Measurements from ENCODE around the gene CLCF1. TPM values are rescaled to one million over a fixed set of nuclear protein-coding genes. Genes with fewer than 3 reads are reported as not detected.

Gene CLCF1
- total RNA-seq, 4 donors from 2014 or later: 2.2 to 3.3 (median 2.5) TPM

DNA sequence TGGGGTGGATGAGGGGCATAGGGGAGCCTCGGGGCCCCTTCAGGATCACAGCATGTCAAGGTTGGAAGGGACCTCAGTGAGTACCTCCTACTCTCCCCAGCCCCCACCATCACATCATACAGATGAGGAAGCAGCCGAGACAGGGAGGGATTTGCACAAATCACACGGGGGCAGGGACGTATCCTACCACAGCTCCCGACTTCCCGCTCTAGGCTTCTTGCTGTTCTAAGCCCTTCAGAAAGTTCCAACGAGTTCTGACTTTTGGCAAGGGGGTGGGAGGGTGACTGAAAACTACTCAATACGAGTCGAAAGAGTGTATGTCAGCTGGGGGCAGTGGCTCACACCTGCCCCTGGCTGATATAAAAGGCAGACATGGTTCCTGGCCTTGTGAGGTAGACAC is 13.7 kb upstream of the CLCF1 start:
- no peak for DNase-seq (ENCODE audit: low spot score in 2 of 2)
- no peak overlapping the region for H3K4me3 ChIP-seq (ENCODE audit: low read depth, poor library complexity, severe bottlenecking)
- 46 to 49% methylated on average over 9 of the region's 9 CpGs for WGBS, 2 donors
- intact Hi-C loops (cut with DNase I; ENCODE audit: low total_unique reads): no loop called here
- TF ChIP-seq POLR2A (IDR thresholded peaks at IDR 0.05): no peak
- TF ChIP-seq, protein P1, sequence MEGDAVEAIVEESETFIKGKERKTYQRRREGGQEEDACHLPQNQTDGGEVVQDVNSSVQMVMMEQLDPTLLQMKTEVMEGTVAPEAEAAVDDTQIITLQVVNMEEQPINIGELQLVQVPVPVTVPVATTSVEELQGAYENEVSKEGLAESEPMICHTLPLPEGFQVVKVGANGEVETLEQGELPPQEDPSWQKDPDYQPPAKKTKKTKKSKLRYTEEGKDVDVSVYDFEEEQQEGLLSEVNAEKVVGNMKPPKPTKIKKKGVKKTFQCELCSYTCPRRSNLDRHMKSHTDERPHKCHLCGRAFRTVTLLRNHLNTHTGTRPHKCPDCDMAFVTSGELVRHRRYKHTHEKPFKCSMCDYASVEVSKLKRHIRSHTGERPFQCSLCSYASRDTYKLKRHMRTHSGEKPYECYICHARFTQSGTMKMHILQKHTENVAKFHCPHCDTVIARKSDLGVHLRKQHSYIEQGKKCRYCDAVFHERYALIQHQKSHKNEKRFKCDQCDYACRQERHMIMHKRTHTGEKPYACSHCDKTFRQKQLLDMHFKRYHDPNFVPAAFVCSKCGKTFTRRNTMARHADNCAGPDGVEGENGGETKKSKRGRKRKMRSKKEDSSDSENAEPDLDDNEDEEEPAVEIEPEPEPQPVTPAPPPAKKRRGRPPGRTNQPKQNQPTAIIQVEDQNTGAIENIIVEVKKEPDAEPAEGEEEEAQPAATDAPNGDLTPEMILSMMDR (IDR thresholded peaks at IDR 0.05): no peak

DNA sequence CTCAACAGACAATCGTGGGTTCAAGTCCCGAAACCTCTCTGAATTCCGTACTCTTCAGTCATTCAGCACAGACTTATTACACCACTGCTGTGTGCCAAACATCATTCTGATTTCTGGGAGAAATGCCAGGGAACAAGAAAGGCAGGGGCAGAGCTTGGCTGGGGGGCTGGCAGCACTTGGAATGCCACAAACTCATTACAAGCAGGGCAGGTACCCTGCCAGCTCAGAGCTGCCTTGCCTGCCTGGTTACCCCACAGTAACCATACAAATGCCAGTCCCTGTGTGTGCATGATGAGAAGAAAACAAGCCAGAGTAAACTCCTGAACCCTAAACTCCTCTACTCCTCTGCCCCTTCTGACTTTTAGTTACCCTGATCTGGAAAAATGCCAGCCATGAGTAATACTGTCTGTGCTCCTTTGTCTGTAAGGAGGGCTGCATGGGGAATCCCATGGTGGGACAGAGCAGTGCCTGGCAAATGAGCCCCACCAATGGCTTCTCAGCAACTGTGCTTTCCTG is 11.5 kb upstream of the CLCF1 start:
- no peak overlapping the region for H3K4me3 ChIP-seq (ENCODE audit: low read depth, poor library complexity, severe bottlenecking)
- intact Hi-C loops (cut with DNase I; ENCODE audit: low total_unique reads): no loop called here
- no peak for TF ChIP-seq POLR2A (IDR thresholded peaks at IDR 0.05)
- TF ChIP-seq, protein P1 (IDR thresholded peaks at IDR 0.05): no peak
- 28 to 43% methylated on average over 3 of the region's 3 CpGs for WGBS, 2 donors
- no peak for DNase-seq (ENCODE audit: low spot score in 2 of 2)

DNA sequence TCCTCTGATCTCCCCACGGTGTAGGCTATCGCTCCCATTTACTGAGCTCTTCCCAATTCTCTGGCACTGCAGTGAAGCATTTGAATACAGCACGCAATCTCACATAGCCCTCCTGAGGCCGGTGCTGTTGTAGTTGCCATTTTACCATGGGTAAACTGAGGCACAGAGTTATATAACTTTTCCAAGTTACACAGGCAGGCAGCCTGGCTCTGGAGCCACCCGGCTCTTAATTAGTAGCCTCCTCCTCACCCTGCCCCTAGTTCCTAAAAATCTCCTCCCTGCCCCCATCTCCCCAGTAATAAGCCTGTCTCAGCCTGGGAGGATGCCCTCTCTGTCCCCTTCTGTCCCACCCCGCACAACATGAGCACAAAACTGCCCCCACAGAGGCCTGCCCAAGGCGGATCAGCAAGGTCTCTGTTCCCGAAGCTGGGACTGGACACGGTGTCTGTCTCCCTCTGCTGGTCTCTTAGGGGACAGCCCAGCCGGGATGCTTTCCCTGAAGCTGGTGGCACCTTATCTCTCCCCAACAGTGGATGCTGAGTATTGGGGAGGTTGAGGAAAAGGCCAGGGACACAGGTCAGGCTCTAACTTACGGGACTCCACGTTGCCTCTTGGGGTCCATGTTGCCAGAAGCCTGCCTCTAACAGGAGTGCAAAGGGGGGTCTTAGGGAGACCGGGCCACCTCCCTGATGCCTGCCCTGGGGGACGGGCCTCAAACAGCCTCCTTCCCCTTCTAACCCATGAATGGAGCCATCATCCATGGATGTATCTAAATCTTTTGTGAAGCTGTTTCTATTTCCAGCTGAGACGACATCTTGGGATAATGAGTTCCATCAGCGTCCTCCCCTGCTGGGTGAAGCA is 9.1 kb upstream of the CLCF1 start:
- peak; percentile 80 to 97 for DNase-seq (ENCODE audit: low spot score in 2 of 2)
- intact Hi-C loops (cut with DNase I; ENCODE audit: low total_unique reads): loop anchor here (2.0 kb wide), 1 partner anchor 32 kb away; no protein-coding TSS in a partner anchor
- H3K4me3 ChIP-seq (ENCODE audit: low read depth, poor library complexity, severe bottlenecking): no peak overlapping the region
- TF ChIP-seq, protein P1 (IDR thresholded peaks at IDR 0.05): peak in 1 of 3 donors; percentile 95
- no peak for TF ChIP-seq POLR2A (IDR thresholded peaks at IDR 0.05)
- WGBS, 2 donors: 36 to 38% methylated on average over 16 of the region's 16 CpGs

DNA sequence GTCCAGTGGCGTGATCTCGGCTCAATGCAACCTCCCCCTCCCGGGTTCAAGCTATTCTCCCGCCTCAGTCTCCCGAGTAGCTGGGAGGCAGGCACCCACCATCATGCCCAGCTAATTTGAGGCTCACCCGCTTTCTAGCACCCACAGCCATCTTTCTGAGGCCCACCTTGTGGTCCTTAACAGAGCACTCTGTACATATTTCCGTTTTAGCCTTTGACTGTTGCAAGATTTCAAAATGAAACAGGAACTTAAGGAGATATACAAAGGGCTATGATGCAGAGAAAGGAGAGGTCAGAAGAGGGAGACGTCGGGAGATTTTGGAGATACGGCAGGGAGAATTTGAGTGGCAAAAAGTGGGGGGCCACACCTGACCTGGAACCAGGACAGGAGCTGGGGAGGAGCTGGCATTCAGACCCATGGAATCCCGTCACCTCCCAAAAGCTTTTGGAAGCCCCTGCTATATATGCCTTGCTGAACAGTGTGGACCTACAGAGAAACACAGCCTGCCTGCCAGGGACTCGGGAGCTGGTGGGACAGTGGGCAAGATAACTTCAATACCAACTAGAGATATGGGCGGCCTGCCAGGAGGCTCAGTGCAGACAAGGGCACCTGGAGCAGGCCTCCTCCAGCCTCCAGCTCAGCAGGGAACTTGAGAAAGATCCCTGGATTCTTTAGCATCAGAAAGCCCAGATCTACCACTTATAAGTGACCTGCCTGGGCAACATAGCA is 8.0 kb upstream of the CLCF1 start:
- WGBS, 2 donors: 77 to 79% methylated on average over 13 of the region's 13 CpGs
- no peak overlapping the region for H3K4me3 ChIP-seq (ENCODE audit: low read depth, poor library complexity, severe bottlenecking)
- DNase-seq (ENCODE audit: low spot score in 2 of 2): no peak
- intact Hi-C loops (cut with DNase I; ENCODE audit: low total_unique reads): no loop called here
- TF ChIP-seq POLR2A (IDR thresholded peaks at IDR 0.05): no peak
- TF ChIP-seq, protein P1 (IDR thresholded peaks at IDR 0.05): no peak

DNA sequence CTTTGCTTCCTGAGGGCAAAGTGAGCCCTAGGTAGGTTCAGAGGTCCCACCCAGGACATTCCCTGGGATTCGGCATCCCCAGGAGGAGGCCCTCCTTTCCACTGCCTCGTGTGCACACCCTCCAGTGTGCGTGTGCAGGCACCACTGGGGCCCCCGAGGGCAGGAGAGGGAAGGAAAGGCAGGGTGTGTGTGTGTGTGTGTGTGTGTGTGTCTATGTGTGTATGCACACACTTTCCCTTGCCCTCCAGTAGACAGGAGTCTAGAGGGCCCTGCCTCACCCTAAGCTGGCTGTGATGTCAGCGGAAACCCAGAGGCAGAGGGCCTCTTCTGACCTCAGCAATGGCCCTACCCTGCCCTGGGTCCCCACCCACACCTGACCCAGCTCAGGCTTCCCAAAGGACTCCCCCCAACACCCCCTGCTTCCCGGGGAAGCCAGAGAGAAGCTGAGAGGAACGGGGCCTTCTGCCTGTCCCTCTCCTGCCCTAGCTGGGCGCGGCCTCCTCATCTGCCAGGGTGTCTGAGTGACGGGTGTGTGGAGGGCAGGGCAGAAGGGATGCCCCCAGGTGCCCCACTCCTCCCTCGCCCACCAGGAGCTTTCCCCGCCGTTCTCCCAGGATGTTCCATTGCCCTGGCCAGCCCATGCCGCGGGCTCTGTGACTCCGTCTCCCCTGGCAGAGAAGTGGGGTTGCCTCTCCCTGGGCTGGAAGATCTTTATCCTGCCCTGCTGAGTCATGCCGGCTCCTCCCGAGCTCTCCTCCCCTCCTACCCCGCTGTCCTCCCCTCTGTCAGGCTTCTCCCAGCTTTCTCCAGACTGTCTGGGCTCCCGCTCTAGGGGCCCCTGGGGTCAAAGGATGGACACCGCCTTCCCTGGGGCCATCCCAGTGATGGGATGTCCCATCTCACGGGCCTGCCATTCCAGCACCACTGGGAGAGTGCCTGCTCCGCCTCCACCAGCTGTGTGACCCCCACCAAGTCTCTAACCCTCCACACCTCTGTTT is 6.0 kb upstream of the CLCF1 start:
- no peak for TF ChIP-seq POLR2A (IDR thresholded peaks at IDR 0.05)
- TF ChIP-seq, protein P1 (IDR thresholded peaks at IDR 0.05): no peak
- 43% methylated on average over 21 to 22 of the region's 23 CpGs for WGBS, 2 donors
- no peak overlapping the region for H3K4me3 ChIP-seq (ENCODE audit: low read depth, poor library complexity, severe bottlenecking)
- DNase-seq (ENCODE audit: low spot score in 2 of 2): no peak
- intact Hi-C loops (cut with DNase I; ENCODE audit: low total_unique reads): no loop called here

All from lower leg skin (tissue), 4 donors.